ENCODE results near the gene EML1. TPM values are rescaled to one million over a fixed set of nuclear protein-coding genes. Genes with fewer than 3 reads are reported as not detected.

The EML1 gene
- total RNA-seq, 1 experiment from 2014 or later = 12.0 TPM

DNA sequence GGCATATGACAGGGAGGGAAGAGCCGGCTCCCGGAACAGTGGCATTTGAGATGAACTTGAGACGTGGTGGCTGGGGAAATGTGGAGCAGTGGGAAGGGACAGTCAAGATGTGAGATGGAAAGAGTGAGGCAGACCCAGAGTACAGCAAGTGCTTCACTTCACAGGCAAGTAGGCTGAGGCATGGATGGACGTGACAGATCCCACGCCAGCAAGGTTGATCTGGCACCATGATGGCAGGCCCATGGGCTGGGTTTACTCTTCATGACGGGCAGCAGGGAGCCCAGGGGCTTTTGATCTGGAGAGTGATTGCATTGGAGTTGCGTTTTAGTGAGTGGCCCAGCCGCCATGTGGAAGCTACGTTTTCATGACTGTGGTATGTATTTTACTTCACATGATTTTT, 17.9 kb upstream of the EML1 start:
- H3K9ac ChIP-seq (ENCODE audit: low read length) = no peak overlapping the region
- no peak overlapping the region for H3K4me2 ChIP-seq (ENCODE audit: low read length)
- intact Hi-C loops (cut with micrococcal nuclease) = no loop called here
- ChIA-PET POLR2A (ENCODE audit: unreplicated experiment) (no interaction called here), CTCF (no interaction called here)
- no peak for TF ChIP-seq EZH2 (IDR thresholded peaks at IDR 0.05; ENCODE audit: low read length, unreplicated experiment)
- TF ChIP-seq, protein P1, sequence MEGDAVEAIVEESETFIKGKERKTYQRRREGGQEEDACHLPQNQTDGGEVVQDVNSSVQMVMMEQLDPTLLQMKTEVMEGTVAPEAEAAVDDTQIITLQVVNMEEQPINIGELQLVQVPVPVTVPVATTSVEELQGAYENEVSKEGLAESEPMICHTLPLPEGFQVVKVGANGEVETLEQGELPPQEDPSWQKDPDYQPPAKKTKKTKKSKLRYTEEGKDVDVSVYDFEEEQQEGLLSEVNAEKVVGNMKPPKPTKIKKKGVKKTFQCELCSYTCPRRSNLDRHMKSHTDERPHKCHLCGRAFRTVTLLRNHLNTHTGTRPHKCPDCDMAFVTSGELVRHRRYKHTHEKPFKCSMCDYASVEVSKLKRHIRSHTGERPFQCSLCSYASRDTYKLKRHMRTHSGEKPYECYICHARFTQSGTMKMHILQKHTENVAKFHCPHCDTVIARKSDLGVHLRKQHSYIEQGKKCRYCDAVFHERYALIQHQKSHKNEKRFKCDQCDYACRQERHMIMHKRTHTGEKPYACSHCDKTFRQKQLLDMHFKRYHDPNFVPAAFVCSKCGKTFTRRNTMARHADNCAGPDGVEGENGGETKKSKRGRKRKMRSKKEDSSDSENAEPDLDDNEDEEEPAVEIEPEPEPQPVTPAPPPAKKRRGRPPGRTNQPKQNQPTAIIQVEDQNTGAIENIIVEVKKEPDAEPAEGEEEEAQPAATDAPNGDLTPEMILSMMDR (conservative IDR thresholded peaks at IDR 0.05; ENCODE audit: low read depth, low read length) = no peak
- TF ChIP-seq EZH2phosphoT487 (IDR thresholded peaks at IDR 0.05; ENCODE audit: borderline replicate concordance, low read length) = no peak
- ATAC-seq = no peak
- no peaks in the 10 kb centered on the region for H3K9me2 ChIP-seq (replicated peaks; ENCODE audit: low read length)
- no peaks in the 10 kb centered on the region for H3K9me3 ChIP-seq (ENCODE audit: low read length)
- H3K27ac ChIP-seq (ENCODE audit: low read length) = no peak overlapping the region
- H3K27me3 ChIP-seq (ENCODE audit: low read length) = no peaks in the 10 kb centered on the region
- H3K4me3 ChIP-seq (ENCODE audit: low read length) = no peak overlapping the region
- no peaks in the 10 kb centered on the region for H3F3A ChIP-seq (ENCODE audit: low read length, unreplicated experiment)
- no TSS peak for BruUV-seq (replicated peaks)
- H2AFZ ChIP-seq (ENCODE audit: low read length) = no peak overlapping the region
- no peak for DNase-seq
- no peaks in the 10 kb centered on the region for H4K20me1 ChIP-seq (ENCODE audit: low read length)
- no peaks in the 10 kb centered on the region for H3K79me2 ChIP-seq (ENCODE audit: low read length)
- H3K36me3 ChIP-seq (ENCODE audit: low read depth, low read length) = no peaks in the 10 kb centered on the region
- peaks cover 41% of the 10 kb centered on the region for H3K4me1 ChIP-seq (ENCODE audit: insufficient read depth, low read length)

DNA sequence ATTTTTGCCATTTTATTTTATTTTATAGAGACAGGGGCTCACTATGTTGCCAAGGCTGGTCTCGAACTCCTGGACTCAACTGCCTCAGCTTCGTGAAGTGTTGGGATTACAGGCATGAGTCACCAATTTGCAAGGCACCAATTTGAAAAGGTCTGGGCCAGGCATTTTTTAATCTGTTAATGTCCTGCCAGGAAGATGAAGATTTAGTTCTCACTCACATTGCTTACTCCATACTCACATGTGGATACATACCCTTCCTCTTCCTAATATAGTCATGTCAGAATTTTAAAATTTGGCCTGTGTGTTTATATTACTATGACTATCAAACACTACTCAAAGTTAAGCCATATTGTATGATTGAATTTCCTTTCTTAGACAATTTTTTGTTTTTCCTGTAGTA, 15.3 kb upstream of the EML1 start:
- H3K4me1 ChIP-seq (ENCODE audit: insufficient read depth, low read length) = peaks cover 33% of the 10 kb centered on the region
- no peak overlapping the region for H3K4me3 ChIP-seq (ENCODE audit: low read length)
- ChIA-PET CTCF (no interaction called here), POLR2A (ENCODE audit: unreplicated experiment) (no interaction called here)
- BruUV-seq (replicated peaks) = no TSS peak
- no peak overlapping the region for H2AFZ ChIP-seq (ENCODE audit: low read length)
- no peak overlapping the region for H3K27ac ChIP-seq (ENCODE audit: low read length)
- H3K27me3 ChIP-seq (ENCODE audit: low read length) = no peaks in the 10 kb centered on the region
- H3K9ac ChIP-seq (ENCODE audit: low read length) = no peak overlapping the region
- intact Hi-C loops (cut with micrococcal nuclease) = no loop called here
- H3K36me3 ChIP-seq (ENCODE audit: low read depth, low read length) = no peaks in the 10 kb centered on the region
- H3K9me3 ChIP-seq (ENCODE audit: low read length) = no peaks in the 10 kb centered on the region
- no peak overlapping the region for H3K4me2 ChIP-seq (ENCODE audit: low read length)
- no peak for TF ChIP-seq EZH2phosphoT487 (IDR thresholded peaks at IDR 0.05; ENCODE audit: borderline replicate concordance, low read length)
- TF ChIP-seq, protein P1 (conservative IDR thresholded peaks at IDR 0.05; ENCODE audit: low read depth, low read length) = no peak
- no peak for TF ChIP-seq EZH2 (IDR thresholded peaks at IDR 0.05; ENCODE audit: low read length, unreplicated experiment)
- no peaks in the 10 kb centered on the region for H4K20me1 ChIP-seq (ENCODE audit: low read length)
- H3K79me2 ChIP-seq (ENCODE audit: low read length) = no peaks in the 10 kb centered on the region
- DNase-seq (no peak), ATAC-seq (no peak)
- no peaks in the 10 kb centered on the region for H3K9me2 ChIP-seq (replicated peaks; ENCODE audit: low read length)
- no peaks in the 10 kb centered on the region for H3F3A ChIP-seq (ENCODE audit: low read length, unreplicated experiment)

DNA sequence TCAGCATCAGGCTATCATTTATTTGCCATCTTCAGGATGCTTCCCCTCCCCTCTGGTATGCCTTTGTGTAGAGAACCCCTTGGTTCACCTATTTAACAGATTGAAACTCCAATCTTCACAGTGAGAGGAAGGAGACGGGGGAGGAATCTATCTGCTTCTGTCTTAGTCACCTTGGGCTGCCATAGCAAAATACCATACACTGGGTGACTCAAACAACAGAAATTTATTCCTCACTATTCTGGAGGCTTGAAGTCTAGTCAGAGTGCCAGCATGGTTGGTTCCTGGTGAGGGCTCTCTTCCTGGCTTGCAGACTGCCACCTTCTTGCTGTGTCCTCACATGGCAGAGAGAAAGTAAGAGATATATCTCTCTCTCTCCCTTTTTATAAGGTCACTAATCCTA, 13.5 kb upstream of the EML1 start:
- no peaks in the 10 kb centered on the region for H3K79me2 ChIP-seq (ENCODE audit: low read length)
- intact Hi-C loops (cut with micrococcal nuclease) = no loop called here
- POLR2A ChIA-PET (ENCODE audit: unreplicated experiment) = no interaction called here
- DNase-seq (peak; percentile 90), ATAC-seq (peak; percentile 90)
- H4K20me1 ChIP-seq (ENCODE audit: low read length) = no peaks in the 10 kb centered on the region
- H3K9me2 ChIP-seq (replicated peaks; ENCODE audit: low read length) = no peaks in the 10 kb centered on the region
- no TSS peak for BruUV-seq (replicated peaks)
- H3K4me3 ChIP-seq (ENCODE audit: low read length) = no peak overlapping the region
- peak overlapping the region; percentile 6; the same call in 1 of the 2 replicates for H2AFZ ChIP-seq (ENCODE audit: low read length)
- H3K9ac ChIP-seq (ENCODE audit: low read length) = no peak overlapping the region
- peaks cover 27% of the 10 kb centered on the region for H3K4me1 ChIP-seq (ENCODE audit: insufficient read depth, low read length)
- no peak for TF ChIP-seq EZH2 (IDR thresholded peaks at IDR 0.05; ENCODE audit: low read length, unreplicated experiment)
- TF ChIP-seq, protein P1 (conservative IDR thresholded peaks at IDR 0.05; ENCODE audit: low read depth, low read length) = 0 out of 2 replicates have a peak, but pooled peaks have one; percentile 19
- CTCF ChIA-PET = no interaction called here
- H3F3A ChIP-seq (ENCODE audit: low read length, unreplicated experiment) = no peaks in the 10 kb centered on the region
- peak overlapping the region; percentile 62 for H3K27ac ChIP-seq (ENCODE audit: low read length)
- no peaks in the 10 kb centered on the region for H3K36me3 ChIP-seq (ENCODE audit: low read depth, low read length)
- H3K27me3 ChIP-seq (ENCODE audit: low read length) = no peaks in the 10 kb centered on the region
- peak overlapping the region; percentile 52 for H3K4me2 ChIP-seq (ENCODE audit: low read length)
- no peaks in the 10 kb centered on the region for H3K9me3 ChIP-seq (ENCODE audit: low read length)

All from PC-3 (cell line).